Measurements from ENCODE around the gene RBMS1.
"Not testable (repeated sequence)": the region's sequence is repeated elsewhere in the genome, so short reads cannot be mapped to it uniquely, and the experiment has no call there.

Gene RBMS1

GRCh38 chr2:160367139-160367538 is 126.5 kb downstream of the RBMS1 start:
- in situ Hi-C loops (cut with MboI; ENCODE audit: low sequenced_read_pairs): not testable (repeated sequence)

DNA sequence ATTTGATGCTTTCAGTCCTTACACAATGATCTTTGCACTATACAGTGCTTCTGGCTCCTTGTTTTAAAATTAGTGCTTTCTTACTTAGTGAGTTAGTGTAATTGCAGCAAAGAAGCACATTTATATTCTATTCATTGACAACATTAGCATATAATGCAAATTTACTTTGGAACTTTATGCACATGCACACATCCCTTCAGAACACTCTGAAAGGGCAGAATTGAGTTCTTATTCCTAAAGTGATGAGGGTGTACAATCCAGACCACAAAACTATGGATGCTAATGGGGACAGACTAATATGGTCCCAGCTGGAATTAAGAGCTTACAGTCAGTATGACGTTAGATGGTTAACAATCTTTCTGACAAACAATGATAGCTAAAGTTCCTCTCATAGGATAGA is 127.1 kb downstream of the RBMS1 start:
- in situ Hi-C loops (cut with MboI; ENCODE audit: low sequenced_read_pairs): no loop called here

DNA sequence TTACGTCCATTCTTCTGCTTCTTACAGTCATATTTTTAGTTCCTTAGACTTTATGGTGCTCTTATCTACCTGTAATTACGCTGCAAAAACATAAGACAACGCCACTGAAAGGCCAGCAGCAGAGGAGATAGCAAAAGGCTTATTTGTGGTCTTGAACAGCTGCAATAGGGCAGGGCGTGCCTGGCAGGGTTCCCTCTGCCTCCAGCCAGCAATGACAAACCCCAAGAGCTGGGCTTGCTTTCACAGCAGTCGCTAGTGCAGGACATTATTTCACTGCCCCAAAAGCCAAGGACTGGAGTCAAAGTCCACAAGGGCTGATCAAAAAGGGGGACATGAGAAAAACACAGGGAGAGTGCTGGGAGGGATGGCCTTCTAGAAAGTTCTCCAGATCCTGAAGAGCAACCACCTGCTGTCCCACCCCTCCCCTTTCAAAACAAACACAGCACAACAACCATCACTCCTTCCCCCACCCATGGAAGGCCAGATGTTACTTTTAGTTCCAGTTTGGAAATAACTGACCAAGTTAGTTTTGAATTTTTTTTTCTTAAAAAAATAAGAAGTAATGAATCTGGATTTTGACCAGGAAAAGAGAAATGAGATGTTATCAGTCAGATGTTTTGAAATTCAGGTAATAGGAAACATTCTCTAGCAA is 127.8 kb downstream of the RBMS1 start:
- in situ Hi-C loops (cut with MboI; ENCODE audit: low sequenced_read_pairs): no loop called here

DNA sequence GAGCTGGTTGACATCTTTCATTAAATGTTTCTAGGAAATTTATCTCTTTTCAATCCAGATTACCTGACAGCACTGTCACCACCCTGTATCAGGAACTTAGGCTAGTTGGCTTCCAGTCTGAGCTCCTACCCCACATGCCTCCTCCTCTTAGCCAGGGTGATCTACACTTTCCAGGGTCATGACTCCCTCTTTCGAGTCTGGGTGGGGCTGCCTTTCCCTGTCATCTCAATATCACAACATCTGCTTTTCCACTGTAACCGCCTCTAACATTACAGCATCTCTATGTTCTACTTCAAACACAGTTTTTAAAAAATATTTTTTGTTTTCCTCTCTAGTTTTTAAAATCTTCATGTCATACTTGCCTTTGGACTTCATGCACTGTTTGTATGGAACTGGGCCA is 129.2 kb downstream of the RBMS1 start:
- in situ Hi-C loops (cut with MboI; ENCODE audit: low sequenced_read_pairs): no loop called here

DNA sequence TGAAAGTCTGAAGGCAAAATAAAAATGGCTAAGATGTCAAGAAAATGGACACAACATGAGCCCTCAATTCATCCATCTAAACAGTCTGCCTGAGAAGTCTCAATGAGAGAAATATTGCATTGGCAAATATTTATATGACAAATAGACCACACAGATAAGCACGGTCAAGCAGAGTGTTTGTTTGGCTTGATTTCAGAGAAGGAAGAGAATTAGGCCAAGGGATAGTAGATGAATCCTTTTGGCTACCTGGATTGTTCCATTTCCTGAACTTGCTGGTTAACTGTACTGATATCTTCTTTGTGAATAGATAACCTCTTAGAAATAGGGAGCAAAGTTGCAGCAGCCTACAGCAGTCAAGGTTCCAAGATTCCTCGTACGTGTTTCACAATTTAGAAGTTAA is 129.6 kb downstream of the RBMS1 start:
- in situ Hi-C loops (cut with MboI; ENCODE audit: low sequenced_read_pairs): no loop called here

DNA sequence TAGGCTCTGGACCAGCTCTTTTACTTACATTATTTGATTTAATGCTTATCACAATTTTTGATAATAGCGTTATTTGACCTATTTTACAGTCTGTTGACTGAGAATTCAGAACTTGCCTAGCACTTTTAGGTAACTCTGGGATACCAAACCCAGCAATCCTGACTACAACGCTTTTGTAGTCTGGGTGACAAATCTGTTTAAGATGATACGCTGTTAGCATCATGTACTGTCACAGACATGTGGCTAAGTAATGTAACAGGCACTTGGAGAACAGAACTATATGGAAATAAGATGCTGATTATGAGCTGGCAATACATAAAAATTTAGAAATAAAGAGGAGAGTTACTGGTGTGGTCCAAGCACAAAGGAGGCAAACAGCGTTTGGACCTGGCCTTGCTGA is 130.6 kb downstream of the RBMS1 start:
- in situ Hi-C loops (cut with MboI; ENCODE audit: low sequenced_read_pairs): no loop called here

DNA sequence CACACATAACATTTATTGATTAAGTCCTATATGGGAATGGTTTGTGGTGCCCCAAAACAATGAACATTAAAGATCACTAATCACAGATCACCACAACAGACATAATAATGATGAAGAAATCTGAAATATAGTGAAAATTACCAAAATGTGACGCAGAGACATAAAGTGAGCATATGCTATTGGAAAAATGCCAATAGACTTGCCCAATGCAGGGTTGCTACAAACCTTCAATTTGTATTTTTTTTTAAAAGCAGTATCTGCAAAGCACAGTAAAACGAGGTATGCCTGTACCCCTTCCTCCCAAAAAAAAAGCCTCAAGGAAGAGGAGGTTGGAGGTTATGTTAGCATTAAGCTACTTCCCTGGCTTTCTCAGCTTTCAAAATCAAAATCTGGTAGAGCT is 131.1 kb downstream of the RBMS1 start:
- in situ Hi-C loops (cut with MboI; ENCODE audit: low sequenced_read_pairs): no loop called here

DNA sequence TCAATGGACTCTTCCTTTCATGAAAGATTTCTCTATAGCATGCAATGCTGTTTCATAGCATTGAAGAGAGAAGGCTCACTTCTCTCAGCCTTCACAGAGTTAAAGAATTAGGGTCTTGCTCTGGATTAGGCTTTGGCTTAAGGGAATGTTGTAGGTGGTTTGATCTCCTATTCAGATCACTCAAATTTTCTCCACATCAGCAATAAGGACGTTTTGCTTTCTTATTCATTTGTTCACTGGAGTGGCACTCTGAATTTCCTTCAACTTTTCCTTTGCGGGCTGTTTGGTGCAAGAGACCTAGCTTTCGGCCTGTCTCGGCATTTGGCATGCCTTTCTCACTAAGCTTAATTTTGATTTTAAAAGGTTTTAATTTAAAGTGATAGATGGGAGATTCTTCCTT is 131.6 kb downstream of the RBMS1 start:
- in situ Hi-C loops (cut with MboI; ENCODE audit: low sequenced_read_pairs): no loop called here

- in situ Hi-C loops (cut with MboI; ENCODE audit: low sequenced_read_pairs): no loop called here
Measured at GRCh38 chr2:160360089-160360757, 133.4 kb downstream of the RBMS1 start.

DNA sequence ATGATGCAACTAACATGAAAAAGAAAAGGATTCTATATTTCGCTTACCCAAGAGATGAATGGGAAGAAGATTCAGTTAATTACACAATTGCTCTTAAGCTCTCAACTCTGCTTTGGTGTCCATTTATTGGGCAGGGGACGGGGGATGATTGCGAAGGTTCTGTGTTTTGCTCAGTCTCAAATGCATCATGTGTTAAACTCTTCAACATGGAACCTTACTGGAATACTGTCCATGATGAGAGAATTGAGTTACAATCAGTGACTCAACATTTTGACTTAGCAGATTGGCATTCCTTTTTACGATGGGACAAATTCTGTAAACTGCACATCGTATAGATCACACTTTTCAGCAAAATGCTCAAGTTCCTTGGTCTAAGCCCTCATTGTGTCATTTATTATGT is 135.6 kb downstream of the RBMS1 start:
- in situ Hi-C loops (cut with MboI; ENCODE audit: low sequenced_read_pairs): no loop called here

DNA sequence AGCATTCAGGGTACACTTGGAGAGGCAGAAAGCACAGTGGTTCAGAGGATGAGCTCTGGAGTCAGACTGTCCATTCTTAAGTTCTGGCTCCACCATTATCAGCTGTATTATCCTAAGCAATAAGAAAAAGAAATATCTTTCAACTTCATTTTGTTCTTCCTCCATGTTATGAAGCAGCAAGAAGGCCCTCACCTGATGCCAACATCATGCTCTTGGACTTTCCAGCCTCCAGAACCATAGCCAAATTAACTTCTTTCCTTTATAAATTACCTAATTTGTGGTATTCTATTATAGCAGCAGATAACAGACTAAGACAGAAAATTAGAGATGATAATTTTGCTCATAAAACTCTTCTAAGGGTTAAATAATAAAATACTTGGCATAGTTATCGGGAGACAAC is 137.1 kb downstream of the RBMS1 start:
- in situ Hi-C loops (cut with MboI; ENCODE audit: low sequenced_read_pairs): no loop called here

DNA sequence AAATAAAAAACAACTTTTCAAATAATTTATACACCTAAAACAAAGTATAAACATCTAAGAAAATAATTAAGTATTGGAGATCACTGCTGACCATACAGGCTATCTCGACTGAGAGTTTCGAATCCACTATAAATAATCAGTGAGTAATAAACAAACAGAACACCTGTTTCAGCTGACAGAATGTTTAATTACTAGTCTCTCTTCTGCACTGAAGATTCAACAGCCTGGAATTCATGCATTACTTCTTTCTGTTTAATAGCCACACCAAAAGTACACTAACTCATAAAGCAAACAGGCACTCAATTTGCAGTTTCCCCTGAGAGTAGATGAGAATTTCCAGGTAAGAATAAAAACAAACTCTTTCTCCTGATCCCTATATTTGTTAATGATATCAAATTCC is 138.5 kb downstream of the RBMS1 start:
- in situ Hi-C loops (cut with MboI; ENCODE audit: low sequenced_read_pairs): no loop called here

DNA sequence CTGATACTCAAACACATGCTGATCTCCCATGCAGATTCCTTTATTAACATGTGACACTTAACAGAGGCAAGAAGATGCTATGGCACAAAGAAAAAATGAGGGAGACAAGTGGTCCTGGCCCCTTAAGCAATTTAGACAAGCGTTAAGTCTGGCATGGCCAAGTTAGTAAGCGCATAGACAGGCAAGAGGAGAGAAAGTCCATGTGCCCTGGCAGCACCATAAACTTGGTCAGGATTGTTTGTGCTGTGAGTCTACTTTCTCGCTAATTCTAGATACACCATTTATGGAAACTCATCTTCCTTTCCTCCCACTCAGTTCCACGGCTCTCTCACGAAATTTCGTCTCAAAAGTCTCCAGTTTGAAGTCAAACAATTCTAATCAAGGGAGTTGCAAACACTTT is 138.9 kb downstream of the RBMS1 start:
- in situ Hi-C loops (cut with MboI; ENCODE audit: low sequenced_read_pairs): no loop called here

DNA sequence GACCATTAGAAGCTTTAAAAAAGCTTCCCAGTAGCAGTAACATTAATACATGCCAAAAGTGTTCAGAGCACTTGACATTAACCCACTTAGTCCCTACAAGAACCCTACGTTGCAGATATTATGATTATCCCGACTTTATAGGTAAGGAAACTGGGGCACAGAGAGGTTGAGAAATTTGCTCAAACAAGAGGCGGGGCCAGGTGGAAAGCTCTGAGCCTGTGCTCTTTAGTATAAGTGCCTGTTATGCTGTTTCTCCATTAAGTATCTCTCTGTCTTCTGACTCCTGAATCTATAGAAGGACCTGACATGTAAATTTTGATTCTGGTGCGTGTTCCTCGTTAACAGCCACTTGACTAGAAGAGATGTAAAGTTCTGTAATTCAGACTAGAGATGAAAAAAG is 139.8 kb downstream of the RBMS1 start:
- in situ Hi-C loops (cut with MboI; ENCODE audit: low sequenced_read_pairs): no loop called here

GRCh38 chr2:160353166-160353565 is 140.4 kb downstream of the RBMS1 start:
- in situ Hi-C loops (cut with MboI; ENCODE audit: low sequenced_read_pairs): no loop called here

DNA sequence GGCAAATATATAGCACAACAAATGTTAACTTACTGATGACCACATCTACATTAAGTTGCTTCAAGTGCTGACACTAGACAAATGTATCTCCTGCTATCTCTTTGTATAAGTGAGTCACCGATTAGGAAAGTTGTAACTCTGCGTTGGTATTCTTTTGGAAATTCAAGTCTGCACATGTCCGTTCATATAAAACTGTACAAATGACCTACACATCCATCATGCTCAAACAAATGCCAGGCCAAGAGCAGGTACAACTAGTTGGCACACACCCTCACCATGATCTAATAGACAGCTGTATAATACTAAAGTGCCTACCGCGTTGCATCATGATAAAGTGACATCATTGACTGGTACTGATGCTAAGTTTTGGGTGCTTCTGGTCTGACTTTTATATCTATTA is 141.1 kb downstream of the RBMS1 start:
- in situ Hi-C loops (cut with MboI; ENCODE audit: low sequenced_read_pairs): no loop called here

DNA sequence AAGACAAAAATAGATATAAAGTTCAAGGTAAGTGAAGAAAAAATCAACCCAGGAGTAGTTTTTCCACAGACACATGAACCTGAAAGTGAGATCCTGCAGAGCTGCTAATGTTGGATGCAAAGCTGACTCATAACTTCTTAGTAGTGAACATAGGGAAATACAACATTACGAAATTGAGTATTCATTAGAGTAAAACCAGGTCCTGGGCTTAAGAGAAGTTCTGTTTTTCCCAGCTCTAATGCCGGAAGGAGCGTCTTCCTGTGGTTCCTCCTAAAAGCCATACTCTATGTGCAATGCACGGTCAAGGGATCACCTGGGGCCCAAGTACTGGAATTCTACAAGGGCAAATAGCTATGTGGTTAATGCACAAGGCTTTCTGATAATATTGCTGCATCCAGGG is 141.7 kb downstream of the RBMS1 start:
- in situ Hi-C loops (cut with MboI; ENCODE audit: low sequenced_read_pairs): no loop called here

GRCh38 chr2:160349306-160349705 is 144.3 kb downstream of the RBMS1 start:
- in situ Hi-C loops (cut with MboI; ENCODE audit: low sequenced_read_pairs): loop anchor here (25.0 kb wide), 1 partner anchor 613 kb away; no protein-coding TSS in a partner anchor

DNA sequence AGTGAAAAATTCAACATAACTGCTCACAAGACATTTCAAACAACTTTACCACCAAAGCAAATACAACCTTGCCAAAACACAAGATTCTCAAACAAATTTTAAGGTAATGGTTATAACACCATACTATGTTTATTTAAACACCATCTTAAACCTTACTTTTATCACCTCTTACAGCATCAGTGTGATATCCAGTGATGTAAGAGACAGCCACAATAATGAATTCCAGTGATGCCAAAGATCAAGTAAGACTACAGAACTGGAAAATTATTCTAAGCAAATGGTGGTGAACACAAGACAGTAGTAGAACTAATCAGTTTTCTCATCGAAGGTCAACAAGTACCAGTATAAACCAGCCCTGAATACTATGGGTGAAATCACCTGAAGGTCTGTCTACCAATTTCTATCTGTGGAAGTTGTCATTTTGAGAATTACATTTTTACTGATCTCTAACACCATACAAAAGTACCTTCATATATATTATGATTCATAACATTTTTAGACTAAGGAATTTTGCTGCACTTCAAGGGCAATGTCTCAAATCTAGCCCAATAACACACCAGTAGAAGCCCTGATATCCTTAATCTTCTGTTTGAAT is 146.2 kb downstream of the RBMS1 start:
- in situ Hi-C loops (cut with MboI; ENCODE audit: low sequenced_read_pairs): loop anchor here (25.0 kb wide), 1 partner anchor 615 kb away; no protein-coding TSS in a partner anchor

DNA sequence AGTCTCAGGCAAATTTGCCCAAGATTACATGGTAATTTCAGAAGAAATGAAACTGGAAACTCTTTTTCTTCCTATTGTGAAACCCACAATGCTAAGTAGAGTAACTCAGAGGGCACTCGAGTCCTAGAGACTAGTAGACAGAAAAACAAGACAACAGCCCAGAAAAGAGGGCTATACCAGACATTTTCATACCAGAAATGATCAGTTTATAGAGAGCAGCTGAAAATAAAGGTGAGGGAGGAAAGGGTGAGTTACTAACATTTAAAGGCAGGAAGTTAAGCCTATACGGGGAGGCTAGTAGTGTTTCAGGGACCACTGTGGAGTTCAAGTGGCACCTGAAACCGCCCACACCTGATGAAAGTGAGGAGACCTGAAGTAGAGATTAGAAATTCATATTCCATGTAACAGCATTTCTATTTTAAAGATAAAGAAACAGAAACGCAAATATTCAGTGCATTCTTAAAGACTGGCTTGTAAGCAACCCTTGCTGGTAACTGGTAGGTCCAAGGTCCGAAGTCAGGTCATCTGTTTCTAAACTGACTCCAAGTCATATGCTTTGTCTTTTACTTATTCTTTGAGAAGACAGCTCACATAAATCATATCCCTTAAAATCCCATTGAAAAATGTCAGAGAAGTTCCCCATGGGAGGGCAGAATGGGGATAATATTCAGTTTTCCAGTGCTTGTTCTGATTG is 148.4 kb downstream of the RBMS1 start:
- in situ Hi-C loops (cut with MboI; ENCODE audit: low sequenced_read_pairs): loop anchor here (25.0 kb wide), 1 partner anchor 617 kb away; no protein-coding TSS in a partner anchor

- in situ Hi-C loops (cut with MboI; ENCODE audit: low sequenced_read_pairs): loop anchor here (25.0 kb wide), 1 partner anchor 619 kb away; no protein-coding TSS in a partner anchor
Measured at GRCh38 chr2:160343404-160343803, 150.2 kb downstream of the RBMS1 start.

- in situ Hi-C loops (cut with MboI; ENCODE audit: low sequenced_read_pairs): loop anchor here (25.0 kb wide), 1 partner anchor 623 kb away; no protein-coding TSS in a partner anchor
Measured at GRCh38 chr2:160339726-160340125, 153.9 kb downstream of the RBMS1 start.
